ENCODE results near the gene CRBN.

- no peak for TF ChIP-seq CTCF (IDR thresholded peaks at IDR 0.05)
- TF ChIP-seq POLR2AphosphoS5 (IDR thresholded peaks at IDR 0.05), result no peak
- no peak for TF ChIP-seq POLR2A (IDR thresholded peaks at IDR 0.05)
These were observed 71.6 kb downstream of the CRBN start for GRCh38 chr3:3107858-3108257.

Data from breast epithelium (tissue), 3 donors.